NT2/D1 (cell line): ENCODE data around the gene SLC24A4.

Experiments
- DNase-seq: peaks from one replicate; pipeline ENCODE4 v3.0.0-alpha.2; 2011; ENCODE audit warnings: low read depth, low spot score
- H3K27me3 ChIP-seq: 2 replicates; pipeline ENCODE4 v1.6.0; 2011; ENCODE audit warnings: mild to moderate bottlenecking; ENCODE audit not compliant: insufficient read length, insufficient read depth
- H3K36me3 ChIP-seq: 2 replicates; pipeline ENCODE4 v1.6.1; 2011; ENCODE audit warnings: mild to moderate bottlenecking, low read length, mixed read lengths; ENCODE audit not compliant: insufficient read depth, insufficient read length
- H3K4me1 ChIP-seq: 2 replicates; pipeline ENCODE4 v1.5.1; 2011; ENCODE audit not compliant: insufficient read depth, insufficient read length
- H3K4me3 ChIP-seq: 2 replicates; pipeline ENCODE4 v1.5.1; 2011; ENCODE audit warnings: low read depth; ENCODE audit not compliant: insufficient read length
- H3K9ac ChIP-seq: 2 replicates; pipeline ENCODE4 v1.6.0; 2011; ENCODE audit warnings: low read depth; ENCODE audit not compliant: insufficient read length
- H3K9me3 ChIP-seq: 2 replicates; pipeline ENCODE4 v1.5.1; 2011; ENCODE audit warnings: mild to moderate bottlenecking, low read length; ENCODE audit not compliant: insufficient read depth
- SUZ12 ChIP-seq: IDR thresholded peaks from 2 replicates; pipeline ENCODE4 v1.6.1; 2011; ENCODE audit not compliant: insufficient read length, insufficient read depth; ENCODE audit errors: extremely low read depth
- YY1 ChIP-seq: IDR thresholded peaks from 2 replicates; pipeline ENCODE4 v1.6.1; 2011; ENCODE audit not compliant: insufficient read length, insufficient read depth
- ZNF274 ChIP-seq: IDR thresholded peaks from 2 replicates; pipeline ENCODE4 v1.6.1; 2011; ENCODE audit warnings: mild to moderate bottlenecking, low read depth, low read length

Gene SLC24A4

GRCh38 chr14:92481386-92481785, 158.4 kb downstream of the SLC24A4 start:
- no peak for DNase-seq
- H3K9me3 ChIP-seq: no peaks in the 10 kb centered on the region
- TF ChIP-seq YY1 (no peak), ZNF274 (no peak), SUZ12 (no peak)
- no peak overlapping the region for H3K9ac ChIP-seq
- no peaks in the 10 kb centered on the region for H3K27me3 ChIP-seq
- no peak overlapping the region for H3K4me3 ChIP-seq
- no peaks in the 10 kb centered on the region for H3K4me1 ChIP-seq
- no peaks in the 10 kb centered on the region for H3K36me3 ChIP-seq

DNA sequence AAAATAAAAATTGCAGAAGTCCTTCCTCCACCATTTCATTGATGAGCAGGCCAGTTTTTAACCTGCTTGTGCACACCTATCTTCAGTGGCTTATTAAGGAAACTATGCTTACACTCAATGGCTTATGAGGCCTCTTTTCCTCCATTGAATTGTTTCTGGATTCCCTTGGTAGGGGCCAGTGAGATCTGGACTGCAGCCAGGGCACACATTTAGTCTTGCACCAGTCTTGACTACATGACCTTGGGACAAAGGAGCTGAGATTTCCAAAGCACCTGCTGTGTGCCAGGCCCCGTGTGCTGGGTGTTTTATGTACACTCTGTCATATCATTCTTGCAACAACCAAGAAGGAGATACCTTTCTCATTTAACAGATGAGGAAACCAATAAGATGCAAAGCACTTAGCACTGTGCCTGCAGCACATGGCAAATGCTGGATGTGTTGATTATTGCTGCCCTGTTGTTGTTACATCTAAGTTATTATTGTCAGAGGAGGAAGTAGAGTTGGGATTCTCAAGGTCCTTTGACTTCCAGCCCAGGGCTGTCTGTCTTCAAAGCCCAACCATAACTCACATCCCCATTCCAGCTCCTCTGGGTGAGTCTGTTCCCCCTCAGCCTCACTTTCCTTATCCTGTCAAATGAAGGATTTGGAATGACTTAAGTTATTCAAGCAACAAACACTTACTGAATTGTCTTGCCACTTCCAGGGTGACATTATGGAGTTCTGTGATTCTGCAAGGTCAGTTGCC, 159.0 kb downstream of the SLC24A4 start:
- no peaks in the 10 kb centered on the region for H3K4me1 ChIP-seq
- no peak overlapping the region for H3K4me3 ChIP-seq
- H3K36me3 ChIP-seq: no peaks in the 10 kb centered on the region
- no peaks in the 10 kb centered on the region for H3K27me3 ChIP-seq
- no peak for TF ChIP-seq SUZ12
- no peak for TF ChIP-seq ZNF274
- no peak for TF ChIP-seq YY1
- no peak for DNase-seq
- no peaks in the 10 kb centered on the region for H3K9me3 ChIP-seq
- no peak overlapping the region for H3K9ac ChIP-seq

DNA sequence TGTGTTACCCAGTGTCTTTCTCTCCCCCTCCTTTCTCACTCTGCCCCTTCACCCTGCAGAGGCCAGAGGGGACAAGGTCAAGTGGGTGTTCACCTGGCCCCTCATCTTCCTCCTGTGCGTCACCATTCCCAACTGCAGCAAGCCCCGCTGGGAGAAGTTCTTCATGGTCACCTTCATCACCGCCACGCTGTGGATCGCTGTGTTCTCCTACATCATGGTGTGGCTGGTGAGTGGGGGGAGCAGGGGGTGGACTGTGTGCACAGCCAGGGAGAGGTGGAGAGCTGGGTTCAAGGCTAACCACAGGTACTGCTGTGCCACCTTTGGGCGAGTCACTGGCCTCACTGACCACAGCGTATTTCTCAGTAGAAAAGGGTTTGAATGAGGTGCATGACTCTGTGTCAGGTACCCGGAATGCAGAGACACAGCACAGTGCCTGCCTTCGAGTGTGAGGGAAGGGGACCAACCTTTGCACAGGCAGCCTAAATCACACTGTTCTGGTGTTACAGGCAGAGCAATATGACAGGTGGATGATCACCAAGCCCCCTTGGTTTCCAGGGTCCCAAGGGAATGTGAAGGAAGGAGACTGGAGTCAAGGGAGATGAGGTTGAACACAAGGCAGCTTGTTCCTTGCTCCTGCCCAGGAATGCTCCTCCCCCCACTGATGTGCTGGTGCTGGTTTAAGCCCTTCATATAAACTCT, 159.8 kb downstream of the SLC24A4 start:
- DNase-seq: no peak
- Histone ChIP-seq H3K9me3 (no peaks in the 10 kb centered on the region), H3K4me1 (no peaks in the 10 kb centered on the region), H3K27me3 (no peaks in the 10 kb centered on the region), H3K4me3 (no peak overlapping the region), H3K36me3 (no peaks in the 10 kb centered on the region), H3K9ac (no peak overlapping the region)
- TF ChIP-seq SUZ12 (no peak), YY1 (no peak), ZNF274 (no peak)

DNA sequence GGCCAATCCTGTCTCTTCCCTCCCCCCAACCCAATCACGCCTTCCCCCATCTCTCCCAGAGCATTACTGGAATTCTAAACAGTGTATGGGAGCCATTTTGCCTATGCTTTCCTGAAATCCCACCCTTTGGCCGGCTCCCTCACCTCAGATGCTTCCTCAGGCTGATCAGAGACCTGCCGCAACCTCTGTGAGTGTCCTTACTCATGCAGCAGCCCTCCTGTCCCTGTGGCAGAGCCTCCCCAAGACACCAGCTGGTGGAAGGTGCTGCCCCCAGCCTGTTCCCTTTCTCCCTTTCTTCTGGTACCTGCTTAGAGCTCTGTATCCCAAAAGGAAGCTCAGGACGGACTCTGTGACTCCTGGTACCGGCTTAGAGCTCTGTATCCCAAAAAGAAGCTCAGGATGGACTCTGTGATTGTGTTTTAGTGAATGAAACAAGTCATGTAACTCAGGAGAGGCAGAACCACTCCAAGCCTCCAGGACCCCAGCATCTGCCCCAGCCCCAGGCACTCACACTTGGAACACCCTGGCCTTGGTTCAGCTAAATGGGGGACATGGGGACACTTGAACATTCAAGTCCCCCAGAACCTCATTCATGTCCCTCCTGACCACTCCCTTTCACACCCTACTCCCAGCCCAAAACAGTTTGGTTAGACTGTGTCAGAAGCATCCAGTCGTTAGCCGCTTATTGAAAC, 161.3 kb downstream of the SLC24A4 start:
- no peaks in the 10 kb centered on the region for H3K9me3 ChIP-seq
- no peak for TF ChIP-seq ZNF274
- no peak for TF ChIP-seq SUZ12
- H3K36me3 ChIP-seq: no peaks in the 10 kb centered on the region
- H3K9ac ChIP-seq: no peak overlapping the region
- H3K4me3 ChIP-seq: no peak overlapping the region
- H3K4me1 ChIP-seq: no peaks in the 10 kb centered on the region
- DNase-seq: no peak
- H3K27me3 ChIP-seq: no peaks in the 10 kb centered on the region

GRCh38 chr14:92486881-92487280, 163.9 kb downstream of the SLC24A4 start:
- DNase-seq: no peak
- H3K4me3 ChIP-seq: no peak overlapping the region
- no peaks in the 10 kb centered on the region for H3K27me3 ChIP-seq
- no peaks in the 10 kb centered on the region for H3K9me3 ChIP-seq
- H3K4me1 ChIP-seq: no peaks in the 10 kb centered on the region
- H3K36me3 ChIP-seq: no peaks in the 10 kb centered on the region
- TF ChIP-seq SUZ12 (no peak), YY1 (no peak), ZNF274 (no peak)
- H3K9ac ChIP-seq: no peak overlapping the region

- Histone ChIP-seq H3K9me3 (no peaks in the 10 kb centered on the region), H3K4me3 (no peak overlapping the region), H3K36me3 (no peaks in the 10 kb centered on the region), H3K27me3 (no peaks in the 10 kb centered on the region), H3K4me1 (no peaks in the 10 kb centered on the region), H3K9ac (no peak overlapping the region)
- no peak for DNase-seq
- no peak for TF ChIP-seq YY1
Observed at GRCh38 chr14:92487513-92488133, 164.7 kb downstream of the SLC24A4 start.
